GM12878 (cell line): ENCODE data around the gene CCNYL1. TPM values are rescaled to one million over a fixed set of nuclear protein-coding genes. Genes with fewer than 3 reads are reported as not detected.

Source experiments
- ATAC-seq: fragments of 200-7000 bp; cut with Tn5 transposase; 3 replicates; pipeline ENCODE4 v1.9.1; 2020; ENCODE audit warnings: mild to moderate bottlenecking, moderate library complexity
- BruUV-seq: library from RNA; stranded (reverse); fragments of 400-500 nt; replicated peaks from 2 replicates; lab custom pipeline; 2021; lab: Mats Ljungman, UMichigan
- CTCF ChIA-PET: fragments of 300-600 bp; sonication (Branson Sonifier 250); formaldehyde crosslinking; extraction: SDS; loops from one replicate; lab custom pipeline; 2021; ENCODE audit warnings: inconsistent platforms; lab: Yijun Ruan, JAX
- POLR2A ChIA-PET: fragments of 350-600 bp; formaldehyde crosslinking; extraction: SDS; loops from one replicate; lab custom pipeline; 2021; ENCODE audit warnings: inconsistent platforms; lab: Charles Lee
- RAD21 ChIA-PET: fragments of 300-600 bp; sonication (Branson Sonifier 250); formaldehyde crosslinking; loops from one replicate; lab custom pipeline; 2023; ENCODE audit warnings: antibody characterized with exemption; ENCODE audit not compliant: unreplicated experiment; lab: Charles Lee
- SMC1A ChIA-PET: fragments of 300-600 bp; sonication (Branson Sonifier 250); formaldehyde crosslinking; loops from one replicate; lab custom pipeline; 2023; ENCODE audit not compliant: unreplicated experiment, uncharacterized antibody; lab: Charles Lee
- DNase-seq: peaks from one replicate; pipeline ENCODE4 v3.0.0-alpha.2; 2011; ENCODE audit warnings: low read depth, low spot score
- FAIRE-seq: peaks from 3 replicates; lab custom pipeline; 2011; peaks lifted over from hg19 to GRCh38; lab: Jason Lieb, UNC
- H2AFZ ChIP-seq: 2 replicates; pipeline ENCODE4 v1.6.0; 2011; ENCODE audit warnings: low read depth, low read length, control low read depth; ENCODE audit not compliant: control insufficient read depth
- H3K27ac ChIP-seq: 2 replicates; pipeline ENCODE4 v1.5.1; 2011; ENCODE audit warnings: control low read depth; ENCODE audit not compliant: control insufficient read depth, insufficient read depth
- H3K27me3 ChIP-seq, 2 experiments: replicated peaks in 1 of 2; 2 replicates each; pipeline versions ENCODE4 v1.6.0 to v1.6.1; 2011; ENCODE audit warnings: low read length in 1 of 2; ENCODE audit not compliant: control insufficient read depth in 2 of 2, insufficient read depth in 2 of 2
- H3K36me3 ChIP-seq, 2 experiments: 2 replicates each; pipeline ENCODE4 v1.5.1; 2011; ENCODE audit warnings: low read length in 1 of 2; ENCODE audit not compliant: control insufficient read depth in 2 of 2, insufficient read depth in 2 of 2
- H3K4me1 ChIP-seq: 2 replicates; pipeline ENCODE4 v1.6.1; 2011; ENCODE audit warnings: mild to moderate bottlenecking, low read length, moderate library complexity, mixed read lengths; ENCODE audit not compliant: control insufficient read depth, insufficient read depth
- H3K4me2 ChIP-seq: 2 replicates; pipeline ENCODE4 v1.6.0; 2011; ENCODE audit warnings: control low read depth; ENCODE audit not compliant: control insufficient read depth, insufficient read depth
- H3K4me3 ChIP-seq: fragments of 200-600 bp; sonication (generic); 2 replicates; pipeline ENCODE4 v1.5.1; 2016
- H3K79me2 ChIP-seq: 2 replicates; pipeline ENCODE4 v1.6.0; 2011; ENCODE audit warnings: low read length; ENCODE audit not compliant: control insufficient read depth, insufficient read depth
- H3K9ac ChIP-seq: 2 replicates; pipeline ENCODE4 v1.8.0; 2011; ENCODE audit warnings: low read length, control low read depth, mixed read lengths; ENCODE audit not compliant: control insufficient read depth, insufficient read depth
- H3K9me3 ChIP-seq: replicated peaks from 3 replicates; pipeline ENCODE4 v1.5.1; 2011; ENCODE audit warnings: mild to moderate bottlenecking, low read length; ENCODE audit not compliant: control insufficient read depth, insufficient read depth
- H4K20me1 ChIP-seq: 2 replicates; pipeline ENCODE4 v1.6.0; 2011; ENCODE audit not compliant: control insufficient read depth, insufficient read depth
- CBX5 ChIP-seq: sonication (generic); IDR thresholded peaks from 2 replicates; pipeline ENCODE4 v1.6.1; 2016; ENCODE audit warnings: low read depth, moderate library complexity, mild to moderate bottlenecking, inconsistent platforms
- DPF2 ChIP-seq: fragments of 450-650 bp; IDR thresholded peaks from 2 replicates; pipeline ENCODE4 v1.6.1; 2017; ENCODE audit warnings: mild to moderate bottlenecking
- ESRRA ChIP-seq: IDR thresholded peaks from 2 replicates; pipeline ENCODE4 v1.6.1; 2012; ENCODE audit warnings: mild to moderate bottlenecking, low read length, improper control_type of control experiment
- IKZF1 ChIP-seq: fragments of 450-650 bp; conservative IDR thresholded peaks from 2 replicates; pipeline ENCODE4 v1.6.1; 2017; ENCODE audit warnings: antibody characterized with exemption, mild to moderate bottlenecking
- MTA2 ChIP-seq: fragments of 450-650 bp; IDR thresholded peaks from 2 replicates; pipeline ENCODE4 v1.6.1; 2016; ENCODE audit warnings: low read depth, mild to moderate bottlenecking, moderate library complexity
- NRF1 ChIP-seq: conservative IDR thresholded peaks from 2 replicates; pipeline ENCODE4 v1.6.1; 2011; ENCODE audit warnings: mild to moderate bottlenecking, low read depth, low read length, improper control_type of control experiment
- PAX5 ChIP-seq: IDR thresholded peaks from 2 replicates; pipeline ENCODE4 v1.6.1; 2011; ENCODE audit warnings: low read depth, low read length, borderline replicate concordance
- PAX8 ChIP-seq: fragments of 450-650 bp; IDR thresholded peaks from 2 replicates; pipeline ENCODE4 v1.6.1; 2017; ENCODE audit warnings: mild to moderate bottlenecking, moderate library complexity
- PML ChIP-seq: IDR thresholded peaks from 2 replicates; pipeline ENCODE4 v1.6.1; 2012; ENCODE audit warnings: low read length, inconsistent platforms
- RELB ChIP-seq: fragments of 450-650 bp; IDR thresholded peaks from 2 replicates; pipeline ENCODE4 v1.6.1; 2017; ENCODE audit warnings: low read depth, mild to moderate bottlenecking, moderate library complexity
- TCF12 ChIP-seq: IDR thresholded peaks from 2 replicates; pipeline ENCODE4 v1.6.1; 2011; ENCODE audit warnings: low read depth, mild to moderate bottlenecking, low read length
- WGBS: methylation state at CpG from one replicate; pipeline ENCODE4 v1.1.6; 2016; ENCODE audit warnings: low lambda C conversion rate; ENCODE audit not compliant: insufficient replicate concordance, insufficient coverage; ENCODE audit errors: missing lambda C conversion rate; 5-methylcytosine and 5-hydroxymethylcytosine counted together
- in situ Hi-C: fragments of 300-500 bp; cut with MboI; formaldehyde crosslinking; loops from 9 replicates; pipeline ENCODE4 v1.14.3; 2018; ENCODE audit warnings: mixed read lengths
- intact Hi-C: fragments of 100-400 bp; cut with micrococcal nuclease; formaldehyde crosslinking; loops from one replicate; pipeline ENCODE4 v1.14.2; 2022; ENCODE audit not compliant: unreplicated experiment
- polyA plus RNA-seq, 11 experiments: library from polyadenylated mRNA; depleted of rRNA in 4 of 11; unstranded in 6 of 11; stranded (reverse) in 5 of 11; fragments of >200 nt; fragmentation: Nextera tagmentation in 4 of 11; fragmentation: Illumina TruSeq in 1 of 11; extraction: Ambion mirVana in 4 of 11; extraction: Trizol in 1 of 11; gene quantifications; 1 replicate in 1 of 11; 2 replicates in 10 of 11; pipeline versions ENCODE4 v1.2.1 to v1.2.3, GENCODE V29; 2011 to 2016; ENCODE audit warnings: inconsistent platforms in 2 of 11, missing spikeins in 2 of 11, low read depth in 1 of 11
- total RNA-seq, 4 experiments: library from RNA; depleted of rRNA in 3 of 4; stranded (reverse); fragments of >200 nt in 3 of 4; fragmentation: Illumina TruSeq in 1 of 4; extraction: Trizol in 1 of 4; gene quantifications; 2 replicates each; pipeline versions ENCODE4 v1.2.1 to v1.2.3, GENCODE V29; 2013 to 2021

The CCNYL1 gene
- total and polyA plus RNA-seq, 10 of the 15 experiments (the other 5 are each of a cell fraction or from before 2014, with no cell fraction given), result 1.8 to 12.3 (median 5.9) TPM

DNA sequence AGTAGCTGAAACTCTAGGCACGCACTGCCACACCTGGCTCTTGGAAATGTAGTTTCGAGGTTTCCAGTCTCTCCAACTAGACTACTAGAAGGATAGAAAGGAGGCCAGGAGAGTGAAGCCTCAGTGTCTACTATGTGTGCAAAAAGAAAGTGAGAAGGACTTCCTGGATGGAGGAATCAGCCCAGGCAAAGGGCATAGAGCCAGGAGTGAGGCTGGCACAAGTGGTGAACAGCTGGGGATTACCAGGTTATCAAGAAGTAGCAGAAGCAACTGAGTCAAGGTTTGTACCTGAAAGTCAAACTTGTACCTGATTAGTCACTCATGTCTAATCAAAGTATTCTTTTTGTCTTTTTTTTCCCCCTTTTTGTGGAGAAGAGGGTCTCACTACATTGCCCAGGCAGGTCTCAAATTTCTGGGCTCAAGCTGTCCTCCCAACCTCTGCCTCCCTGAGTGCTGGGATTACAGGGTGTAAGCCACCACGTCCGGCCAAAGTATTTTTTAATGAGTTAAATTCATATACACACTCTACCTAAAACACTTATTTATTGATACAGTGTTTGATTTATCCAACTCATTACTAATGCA lies 67.0 kb downstream of the CCNYL1 start:
- WGBS, result 65% methylated on average over 4 of the region's 4 CpGs
- no TSS peak for BruUV-seq
- TF ChIP-seq RELB (no peak), PAX5 (no peak), NRF1 (no peak), CBX5 (no peak), IKZF1 (no peak), TCF12 (no peak), PAX8 (no peak), ESRRA (no peak), PML (no peak), DPF2 (no peak), MTA2 (no peak)
- in situ Hi-C loops, result no loop called here
- Histone ChIP-seq H2AFZ (no peak overlapping the region), H3K79me2 (no peaks in the 10 kb centered on the region), H4K20me1 (no peaks in the 10 kb centered on the region), H3K4me1 (no peaks in the 10 kb centered on the region), H3K9me3 (no peaks in the 10 kb centered on the region), H3K27ac (no peak overlapping the region), H3K36me3 (no peaks in the 10 kb centered on the region), H3K4me2 (no peak overlapping the region), H3K27me3 (no peaks in the 10 kb centered on the region; a peak in 2 of 4 replicates), H3K9ac (no peak overlapping the region), H3K4me3 (no peak overlapping the region)
- DNase-seq (no peak), ATAC-seq (no peak), FAIRE-seq (no peak)
- CTCF ChIA-PET, result no interaction called here
- RAD21 ChIA-PET, result no interaction called here
- POLR2A ChIA-PET, result no interaction called here
- intact Hi-C loops, result no loop called here
- SMC1A ChIA-PET, result no interaction called here
